HUES48 (cell line): ENCODE data around the gene HOXB2.

Source experiments
- H3K27ac ChIP-seq: one replicate; pipeline ENCODE4 v1.7.0; 2013; ENCODE audit warnings: low read depth, low read length, inconsistent platforms
- H3K27me3 ChIP-seq: 2 replicates; pipeline ENCODE4 v1.6.1; 2013; ENCODE audit warnings: mild to moderate bottlenecking, low read length; ENCODE audit not compliant: control insufficient read depth, insufficient read depth
- H3K36me3 ChIP-seq: 2 replicates; pipeline ENCODE4 v1.6.1; 2013; ENCODE audit warnings: low read length; ENCODE audit not compliant: control insufficient read depth, insufficient read depth
- H3K4me1 ChIP-seq: 2 replicates; pipeline ENCODE4 v1.6.1; 2013; ENCODE audit warnings: mild to moderate bottlenecking, low read length; ENCODE audit not compliant: control insufficient read depth, insufficient read depth
- H3K4me3 ChIP-seq: 2 replicates; pipeline ENCODE4 v1.5.1; 2013; ENCODE audit warnings: mild to moderate bottlenecking, low read depth, low read length
- H3K9ac ChIP-seq: 2 replicates; pipeline ENCODE4 v1.6.1; 2013; ENCODE audit warnings: mild to moderate bottlenecking, low read depth, low read length, moderate library complexity
- H3K9me3 ChIP-seq: 2 replicates; pipeline ENCODE4 v1.6.1; 2013; ENCODE audit warnings: low read length; ENCODE audit not compliant: control insufficient read depth, insufficient read depth

Gene HOXB2

GRCh38 chr17:48505788-48506187, 39.1 kb downstream of the HOXB2 start:
- Histone ChIP-seq H3K4me3 (no peak overlapping the region; the same call in 1 of the 2 replicates), H3K9ac (no peak overlapping the region), H3K36me3 (no peaks in the 10 kb centered on the region), H3K9me3 (no peaks in the 10 kb centered on the region), H3K27ac (no peak overlapping the region), H3K27me3 (peaks cover 38% of the 10 kb centered on the region), H3K4me1 (peaks cover 19% of the 10 kb centered on the region; the same call in 1 of the 2 replicates)

GRCh38 chr17:48504953-48505352, 40.0 kb downstream of the HOXB2 start:
- H3K36me3 ChIP-seq: no peaks in the 10 kb centered on the region
- H3K9me3 ChIP-seq: no peaks in the 10 kb centered on the region
- H3K4me3 ChIP-seq: no peak overlapping the region
- H3K27me3 ChIP-seq: peaks cover 46% of the 10 kb centered on the region
- no peak overlapping the region for H3K27ac ChIP-seq
- no peak overlapping the region for H3K9ac ChIP-seq
- H3K4me1 ChIP-seq: peaks cover 19% of the 10 kb centered on the region; the same call in 1 of the 2 replicates

GRCh38 chr17:48503747-48504146, 41.2 kb downstream of the HOXB2 start:
- H3K27ac ChIP-seq: no peak overlapping the region
- H3K4me3 ChIP-seq: no peak overlapping the region
- H3K9me3 ChIP-seq: no peaks in the 10 kb centered on the region
- peaks cover 54% of the 10 kb centered on the region for H3K27me3 ChIP-seq
- peaks cover 19% of the 10 kb centered on the region; the same call in 1 of the 2 replicates for H3K4me1 ChIP-seq
- H3K36me3 ChIP-seq: no peaks in the 10 kb centered on the region
- H3K9ac ChIP-seq: no peak overlapping the region

GRCh38 chr17:48502901-48503300, 42.0 kb downstream of the HOXB2 start:
- Histone ChIP-seq H3K4me3 (no peak overlapping the region), H3K27ac (no peak overlapping the region), H3K36me3 (no peaks in the 10 kb centered on the region), H3K9ac (no peak overlapping the region), H3K4me1 (peaks cover 24% of the 10 kb centered on the region), H3K9me3 (no peaks in the 10 kb centered on the region), H3K27me3 (peaks cover 62% of the 10 kb centered on the region)

- peaks cover 68% of the 10 kb centered on the region for H3K27me3 ChIP-seq
- H3K9ac ChIP-seq: no peak overlapping the region
- H3K4me3 ChIP-seq: no peak overlapping the region
- no peaks in the 10 kb centered on the region for H3K9me3 ChIP-seq
- peaks cover 25% of the 10 kb centered on the region for H3K4me1 ChIP-seq
- H3K27ac ChIP-seq: no peak overlapping the region
- no peaks in the 10 kb centered on the region for H3K36me3 ChIP-seq
Observed at GRCh38 chr17:48502312-48502711, 42.6 kb downstream of the HOXB2 start.

- Histone ChIP-seq H3K9me3 (no peaks in the 10 kb centered on the region), H3K27me3 (peaks cover 72% of the 10 kb centered on the region), H3K27ac (no peak overlapping the region), H3K9ac (no peak overlapping the region), H3K36me3 (no peaks in the 10 kb centered on the region), H3K4me1 (peaks cover 21% of the 10 kb centered on the region), H3K4me3 (no peak overlapping the region)
Observed at GRCh38 chr17:48500435-48501426, 44.2 kb downstream of the HOXB2 start.

- H3K4me1 ChIP-seq: peaks cover 18% of the 10 kb centered on the region
Observed at GRCh38 chr17:48499735-48500434, 45.0 kb downstream of the HOXB2 start.

GRCh38 chr17:48499248-48499647, 45.7 kb downstream of the HOXB2 start:
- H3K36me3 ChIP-seq: no peaks in the 10 kb centered on the region
- H3K27ac ChIP-seq: no peak overlapping the region
- H3K4me1 ChIP-seq: peaks cover 13% of the 10 kb centered on the region
- H3K4me3 ChIP-seq: no peak overlapping the region
- peaks cover 86% of the 10 kb centered on the region for H3K27me3 ChIP-seq
- no peaks in the 10 kb centered on the region for H3K9me3 ChIP-seq
- H3K9ac ChIP-seq: no peak overlapping the region

More at GRCh38 chr17:48499735-48500434, 45.0 kb downstream of the HOXB2 start:
- Histone ChIP-seq H3K9me3 (no peaks in the 10 kb centered on the region), H3K4me3 (no peak overlapping the region), H3K27me3 (peaks cover 80% of the 10 kb centered on the region), H3K36me3 (no peaks in the 10 kb centered on the region), H3K27ac (no peak overlapping the region), H3K9ac (no peak overlapping the region)

- Histone ChIP-seq H3K27ac (no peak overlapping the region), H3K9ac (no peak overlapping the region), H3K4me3 (no peak overlapping the region), H3K4me1 (peaks cover 6% of the 10 kb centered on the region), H3K36me3 (no peaks in the 10 kb centered on the region), H3K27me3 (peaks cover 89% of the 10 kb centered on the region), H3K9me3 (no peaks in the 10 kb centered on the region)
Observed at GRCh38 chr17:48498164-48498850, 46.6 kb downstream of the HOXB2 start.

- Histone ChIP-seq H3K36me3 (no peaks in the 10 kb centered on the region), H3K4me1 (peaks cover 12% of the 10 kb centered on the region), H3K9ac (no peak overlapping the region), H3K27me3 (peaks cover 90% of the 10 kb centered on the region), H3K9me3 (no peaks in the 10 kb centered on the region), H3K4me3 (no peak overlapping the region), H3K27ac (no peak overlapping the region)
Observed at GRCh38 chr17:48497103-48497502, 47.8 kb downstream of the HOXB2 start.
